LNCaP clone FGC (cell line): ENCODE data around the gene ADCY5.

ENCODE experiments used
- DNase-seq: peaks from one replicate; pipeline ENCODE4 v3.0.0-alpha.2; 2011; ENCODE audit warnings: low read depth
- H3K4me3 ChIP-seq: 2 replicates; pipeline ENCODE4 v1.5.1; 2011; ENCODE audit warnings: mild to moderate bottlenecking, low read depth, low read length, control low read depth
- TF ChIP-seq, protein P1 (sequence below): IDR thresholded peaks from 2 replicates; pipeline ENCODE4 v1.5.1; 2012; ENCODE audit warnings: mild to moderate bottlenecking; ENCODE audit not compliant: control insufficient read depth, insufficient read depth; ENCODE audit errors: extremely low read depth

Gene ADCY5

GRCh38 chr3:123476967-123477750, 28.3 kb upstream of the ADCY5 start:
- DNase-seq = no peak
- TF ChIP-seq, protein P1, sequence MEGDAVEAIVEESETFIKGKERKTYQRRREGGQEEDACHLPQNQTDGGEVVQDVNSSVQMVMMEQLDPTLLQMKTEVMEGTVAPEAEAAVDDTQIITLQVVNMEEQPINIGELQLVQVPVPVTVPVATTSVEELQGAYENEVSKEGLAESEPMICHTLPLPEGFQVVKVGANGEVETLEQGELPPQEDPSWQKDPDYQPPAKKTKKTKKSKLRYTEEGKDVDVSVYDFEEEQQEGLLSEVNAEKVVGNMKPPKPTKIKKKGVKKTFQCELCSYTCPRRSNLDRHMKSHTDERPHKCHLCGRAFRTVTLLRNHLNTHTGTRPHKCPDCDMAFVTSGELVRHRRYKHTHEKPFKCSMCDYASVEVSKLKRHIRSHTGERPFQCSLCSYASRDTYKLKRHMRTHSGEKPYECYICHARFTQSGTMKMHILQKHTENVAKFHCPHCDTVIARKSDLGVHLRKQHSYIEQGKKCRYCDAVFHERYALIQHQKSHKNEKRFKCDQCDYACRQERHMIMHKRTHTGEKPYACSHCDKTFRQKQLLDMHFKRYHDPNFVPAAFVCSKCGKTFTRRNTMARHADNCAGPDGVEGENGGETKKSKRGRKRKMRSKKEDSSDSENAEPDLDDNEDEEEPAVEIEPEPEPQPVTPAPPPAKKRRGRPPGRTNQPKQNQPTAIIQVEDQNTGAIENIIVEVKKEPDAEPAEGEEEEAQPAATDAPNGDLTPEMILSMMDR = no peak
- H3K4me3 ChIP-seq = no peak overlapping the region

- DNase-seq = no peak
- H3K4me3 ChIP-seq = no peak overlapping the region
- TF ChIP-seq, protein P1 = no peak
These were observed 26.9 kb upstream of the ADCY5 start for GRCh38 chr3:123475786-123476185.

DNA sequence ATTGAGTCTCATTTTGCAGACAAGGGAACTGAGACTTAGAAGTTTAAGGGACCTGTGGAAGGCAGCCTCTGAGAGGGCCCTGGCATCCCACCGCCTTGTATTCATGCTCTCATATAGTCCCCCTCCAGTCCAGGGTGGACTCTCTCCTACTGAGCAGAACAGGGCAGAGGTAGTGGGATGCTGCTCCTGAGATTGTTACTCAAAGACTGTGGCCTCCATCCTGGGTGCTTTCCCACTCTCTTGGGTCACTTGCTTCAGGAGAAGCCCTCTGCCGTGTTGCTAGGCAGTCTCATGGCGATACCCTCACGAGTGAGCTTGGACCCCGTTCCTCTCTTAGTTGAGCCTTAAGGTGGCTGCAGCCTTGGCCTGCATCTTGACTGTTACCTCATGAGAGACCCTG, 22.2 kb upstream of the ADCY5 start:
- TF ChIP-seq, protein P1 = no peak
- H3K4me3 ChIP-seq = no peak overlapping the region
- no peak for DNase-seq

GRCh38 chr3:123469323-123469995, 20.6 kb upstream of the ADCY5 start:
- DNase-seq = no peak
- H3K4me3 ChIP-seq = no peak overlapping the region
- TF ChIP-seq, protein P1 = no peak

GRCh38 chr3:123467046-123467445, 18.2 kb upstream of the ADCY5 start:
- no peak overlapping the region for H3K4me3 ChIP-seq
- no peak for DNase-seq
- TF ChIP-seq, protein P1 = no peak

GRCh38 chr3:123464211-123464610, 15.3 kb upstream of the ADCY5 start:
- no peak for DNase-seq
- TF ChIP-seq, protein P1 = no peak
- no peak overlapping the region for H3K4me3 ChIP-seq

DNA sequence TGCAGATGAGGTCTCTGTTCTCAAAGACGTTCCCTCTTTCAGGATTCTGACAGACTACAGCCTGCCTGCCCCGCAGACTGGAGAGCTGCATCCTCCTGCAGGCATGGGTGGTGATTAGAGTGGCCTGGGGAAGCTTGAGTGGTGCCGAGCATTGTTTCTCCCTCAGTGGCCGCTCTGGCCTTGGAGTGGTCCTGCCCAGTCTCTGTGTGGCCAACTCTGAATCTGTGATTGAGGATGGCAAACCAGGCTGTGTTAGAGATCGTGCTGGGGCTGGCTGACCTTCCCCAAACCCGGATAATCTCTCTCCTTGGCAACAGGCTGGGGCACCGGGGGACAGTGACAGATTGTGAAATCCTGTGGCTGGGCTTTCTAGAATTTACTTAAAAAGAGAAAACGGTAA, 11.0 kb upstream of the ADCY5 start:
- no peak for DNase-seq
- no peak overlapping the region for H3K4me3 ChIP-seq
- TF ChIP-seq, protein P1 = no peak
